B cell (primary cell): ENCODE data around the gene FOXP4.

Experiments used
- CTCF ChIP-seq: fragments of 200-600 bp; IDR thresholded peaks from one replicate; pipeline ENCODE4 v1.8.0; 2022; ENCODE audit warnings: antibody characterized with exemption, mild to moderate bottlenecking
- EZH2 ChIP-seq: IDR thresholded peaks from 2 replicates; pipeline ENCODE4 v1.6.1; 2012; ENCODE audit warnings: borderline replicate concordance, low read depth, mild to moderate bottlenecking, moderate library complexity, low read length; ENCODE audit not compliant: insufficient read depth, poor library complexity, severe bottlenecking

DNA sequence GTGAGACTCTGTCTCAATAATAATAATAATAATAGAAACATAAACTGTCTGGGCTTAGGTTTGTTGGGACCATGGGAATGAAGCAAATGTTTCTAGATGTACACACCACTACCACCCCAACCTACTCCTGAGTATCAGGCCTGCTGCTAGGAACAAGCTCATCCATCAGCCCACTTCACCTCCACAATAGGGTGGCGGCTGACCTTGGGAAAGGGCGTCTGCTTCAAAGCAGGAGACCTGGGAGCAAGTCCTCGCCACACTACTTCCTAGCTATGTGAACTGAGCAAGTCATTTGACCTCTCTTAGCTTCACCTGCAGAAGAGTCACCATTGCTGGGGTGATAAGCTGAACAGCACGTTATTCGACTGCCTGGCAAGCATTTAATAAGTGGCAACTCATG is 3.1 kb upstream of the FOXP4 start:
- no peak for TF ChIP-seq CTCF
- TF ChIP-seq EZH2, result no peak
